SU-DHL-6 (cell line): ENCODE data around the gene ZNF362.
"Not testable (repeated sequence)": the region's sequence is repeated elsewhere in the genome, so short reads cannot be mapped to it uniquely, and the experiment has no call there.

Source experiments
- H2AFZ ChIP-seq: fragments of 200-600 bp; sonication (generic); 2 replicates; pipeline ENCODE4 v1.6.1; 2014; ENCODE audit warnings: low read depth, mild to moderate bottlenecking, moderate library complexity, mixed read lengths, antibody characterized with exemption, low read length; ENCODE audit not compliant: severe bottlenecking
- H3F3A ChIP-seq: fragments of 200-600 bp; shearing (Covaris generic); 2 replicates; pipeline ENCODE4 v1.6.0; 2016; ENCODE audit warnings: antibody characterized with exemption, mild to moderate bottlenecking; ENCODE audit not compliant: insufficient read depth
- H3K27ac ChIP-seq: fragments of 200-600 bp; sonication (generic); 2 replicates; pipeline ENCODE4 v1.5.1; 2016; ENCODE audit warnings: low read depth, mild to moderate bottlenecking, low read length, moderate library complexity, mixed read lengths
- H3K27me3 ChIP-seq: fragments of 200-600 bp; sonication (generic), shearing (Covaris generic); 2 replicates; pipeline ENCODE4 v1.6.0; 2014; ENCODE audit warnings: mild to moderate bottlenecking, low read length
- H3K36me3 ChIP-seq: fragments of 200-600 bp; sonication (generic); 2 replicates; pipeline ENCODE4 v1.6.1; 2014; ENCODE audit warnings: mild to moderate bottlenecking, low read length, mixed read lengths
- H3K4me2 ChIP-seq: fragments of 300-600, 200-600 bp; shearing (Covaris generic), sonication (generic); 2 replicates; pipeline ENCODE4 v1.6.0; 2014; ENCODE audit warnings: low read length, low read depth, mild to moderate bottlenecking; ENCODE audit not compliant: poor library complexity, severe bottlenecking
- H3K4me3 ChIP-seq: fragments of 200-600 bp; sonication (generic); 2 replicates; pipeline ENCODE4 v1.5.1; 2014; ENCODE audit warnings: antibody characterized with exemption, low read length, mild to moderate bottlenecking, mixed read lengths; ENCODE audit not compliant: insufficient read depth, poor library complexity, severe bottlenecking
- H3K79me2 ChIP-seq: fragments of 200-600 bp; sonication (generic); 2 replicates; pipeline ENCODE4 v1.6.1; 2014; ENCODE audit warnings: mild to moderate bottlenecking, low read length, moderate library complexity; ENCODE audit not compliant: insufficient read depth
- H3K9ac ChIP-seq: fragments of 200-600 bp; sonication (generic); 2 replicates; pipeline ENCODE4 v1.7.0; 2014; ENCODE audit warnings: mild to moderate bottlenecking, low read length
- H3K9me2 ChIP-seq: fragments of 200-600 bp; sonication (generic); replicated peaks from 2 replicates; pipeline ENCODE4 v1.6.1; 2014; ENCODE audit warnings: low read length; ENCODE audit not compliant: insufficient read depth
- H3K9me3 ChIP-seq: fragments of 200-600 bp; sonication (generic); 2 replicates; pipeline ENCODE4 v1.6.1; 2014; ENCODE audit warnings: low read length, mixed read lengths; ENCODE audit not compliant: insufficient read depth
- H4K20me1 ChIP-seq: fragments of 200-600 bp; sonication (generic); 2 replicates; pipeline ENCODE4 v1.6.1; 2014; ENCODE audit warnings: low read depth, mild to moderate bottlenecking, antibody characterized with exemption, low read length, moderate library complexity, mixed read lengths
- CTCF ChIP-seq: fragments of 200-600 bp; sonication (generic); IDR thresholded peaks from one replicate; pipeline ENCODE4 v1.5.1; 2017; ENCODE audit warnings: antibody characterized with exemption, mild to moderate bottlenecking, low read length, moderate library complexity; ENCODE audit not compliant: insufficient read depth, poor library complexity, severe bottlenecking
- EZH2phosphoT487 ChIP-seq: fragments of 200-600 bp; sonication (generic), shearing (Covaris generic); conservative IDR thresholded peaks from 2 replicates; pipeline ENCODE4 v1.6.1; 2018; ENCODE audit warnings: mild to moderate bottlenecking, antibody characterized with exemption, low read length, moderate library complexity, mixed read lengths

The ZNF362 gene

GRCh38 chr1:33287317-33287716 lies 31.0 kb downstream of the ZNF362 start:
- no peaks in the 10 kb centered on the region for H3K9me3 ChIP-seq
- H3K4me2 ChIP-seq, result no peak overlapping the region
- TF ChIP-seq EZH2phosphoT487, result no peak
- no peaks in the 10 kb centered on the region for H3K27me3 ChIP-seq
- H3K27ac ChIP-seq, result no peak overlapping the region
- no peak overlapping the region for H2AFZ ChIP-seq
- no peaks in the 10 kb centered on the region for H4K20me1 ChIP-seq
- H3K36me3 ChIP-seq, result no peaks in the 10 kb centered on the region
- H3K9me2 ChIP-seq, result no peaks in the 10 kb centered on the region
- no peaks in the 10 kb centered on the region for H3F3A ChIP-seq
- H3K79me2 ChIP-seq, result no peaks in the 10 kb centered on the region
- no peak overlapping the region for H3K9ac ChIP-seq
- H3K4me3 ChIP-seq, result no peak overlapping the region

- H3K27ac ChIP-seq, result no peak overlapping the region
- TF ChIP-seq CTCF, result no peak
- TF ChIP-seq EZH2phosphoT487, result no peak
These were observed 32.9 kb downstream of the ZNF362 start for GRCh38 chr1:33288976-33289857.

GRCh38 chr1:33289858-33290154 lies 33.5 kb downstream of the ZNF362 start:
- Histone ChIP-seq H3F3A (no peaks in the 10 kb centered on the region), H2AFZ (no peak overlapping the region), H3K36me3 (no peaks in the 10 kb centered on the region), H3K27me3 (no peaks in the 10 kb centered on the region), H3K79me2 (no peaks in the 10 kb centered on the region), H4K20me1 (no peaks in the 10 kb centered on the region), H3K4me3 (no peak overlapping the region), H3K9me2 (no peaks in the 10 kb centered on the region), H3K27ac (no peak overlapping the region), H3K9ac (no peak overlapping the region), H3K9me3 (no peaks in the 10 kb centered on the region), H3K4me2 (no peak overlapping the region)
- TF ChIP-seq CTCF, result no peak

More at GRCh38 chr1:33288976-33289857, 32.9 kb downstream of the ZNF362 start:
- H3K4me3 ChIP-seq, result no peak overlapping the region
- no peak overlapping the region for H3K4me2 ChIP-seq
- H4K20me1 ChIP-seq, result no peaks in the 10 kb centered on the region
- H3K27me3 ChIP-seq, result no peaks in the 10 kb centered on the region
- H3F3A ChIP-seq, result no peaks in the 10 kb centered on the region
- no peaks in the 10 kb centered on the region for H3K9me2 ChIP-seq
- H3K36me3 ChIP-seq, result no peaks in the 10 kb centered on the region
- H3K79me2 ChIP-seq, result no peaks in the 10 kb centered on the region
- H3K9ac ChIP-seq, result no peak overlapping the region
- H3K9me3 ChIP-seq, result no peaks in the 10 kb centered on the region
- no peak overlapping the region for H2AFZ ChIP-seq

GRCh38 chr1:33290615-33291014 lies 34.3 kb downstream of the ZNF362 start:
- H3F3A ChIP-seq, H3K9ac ChIP-seq, H4K20me1 ChIP-seq, H3K79me2 ChIP-seq, H3K9me2 ChIP-seq, H3K27ac ChIP-seq, H3K9me3 ChIP-seq, H3K4me2 ChIP-seq, H3K36me3 ChIP-seq, H3K4me3 ChIP-seq, H3K27me3 ChIP-seq, H2AFZ ChIP-seq: not testable (repeated sequence)
